ENCODE results near the gene CA6.
A peak's percentile ranks its signal among the peaks of the same experiment; 100 is the strongest.
"Not testable (repeated sequence)": the region's sequence is repeated elsewhere in the genome, so short reads cannot be mapped to it uniquely, and the experiment has no call there.

CA6 gene

GRCh38 chr1:9004031-9004699, 58.5 kb downstream of the CA6 start:
- DNase-seq (ENCODE audit: low read depth in 1 of 2, low spot score in 1 of 2): no peak

- peak; percentile 64 to 69 for DNase-seq (ENCODE audit: low read depth in 1 of 2, low spot score in 1 of 2)
These were observed 59.2 kb downstream of the CA6 start for GRCh38 chr1:9004700-9005394.

DNA sequence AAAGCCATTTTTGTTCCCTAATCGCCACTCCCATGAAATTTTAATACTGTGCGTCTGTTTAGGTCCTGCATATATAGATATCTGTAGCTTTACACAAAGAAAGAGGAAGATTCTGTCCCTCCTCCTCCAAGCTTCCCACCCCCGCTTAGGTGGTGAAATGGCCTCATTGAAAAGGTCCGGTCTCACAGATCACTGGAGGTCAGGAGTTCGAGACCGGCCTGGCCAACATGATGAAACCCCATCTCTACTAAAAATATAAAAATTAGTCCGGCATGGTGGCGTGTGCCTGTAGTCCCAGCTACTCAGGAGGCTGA, 59.7 kb downstream of the CA6 start:
- DNase-seq (ENCODE audit: low read depth in 1 of 2, low spot score in 1 of 2): no peak

GRCh38 chr1:9006956-9007615, 61.4 kb downstream of the CA6 start:
- no peak for DNase-seq (ENCODE audit: low read depth in 1 of 2, low spot score in 1 of 2)

- no peak for DNase-seq (ENCODE audit: low read depth in 1 of 2, low spot score in 1 of 2)
These were observed 62.6 kb downstream of the CA6 start for GRCh38 chr1:9008236-9008635.

DNA sequence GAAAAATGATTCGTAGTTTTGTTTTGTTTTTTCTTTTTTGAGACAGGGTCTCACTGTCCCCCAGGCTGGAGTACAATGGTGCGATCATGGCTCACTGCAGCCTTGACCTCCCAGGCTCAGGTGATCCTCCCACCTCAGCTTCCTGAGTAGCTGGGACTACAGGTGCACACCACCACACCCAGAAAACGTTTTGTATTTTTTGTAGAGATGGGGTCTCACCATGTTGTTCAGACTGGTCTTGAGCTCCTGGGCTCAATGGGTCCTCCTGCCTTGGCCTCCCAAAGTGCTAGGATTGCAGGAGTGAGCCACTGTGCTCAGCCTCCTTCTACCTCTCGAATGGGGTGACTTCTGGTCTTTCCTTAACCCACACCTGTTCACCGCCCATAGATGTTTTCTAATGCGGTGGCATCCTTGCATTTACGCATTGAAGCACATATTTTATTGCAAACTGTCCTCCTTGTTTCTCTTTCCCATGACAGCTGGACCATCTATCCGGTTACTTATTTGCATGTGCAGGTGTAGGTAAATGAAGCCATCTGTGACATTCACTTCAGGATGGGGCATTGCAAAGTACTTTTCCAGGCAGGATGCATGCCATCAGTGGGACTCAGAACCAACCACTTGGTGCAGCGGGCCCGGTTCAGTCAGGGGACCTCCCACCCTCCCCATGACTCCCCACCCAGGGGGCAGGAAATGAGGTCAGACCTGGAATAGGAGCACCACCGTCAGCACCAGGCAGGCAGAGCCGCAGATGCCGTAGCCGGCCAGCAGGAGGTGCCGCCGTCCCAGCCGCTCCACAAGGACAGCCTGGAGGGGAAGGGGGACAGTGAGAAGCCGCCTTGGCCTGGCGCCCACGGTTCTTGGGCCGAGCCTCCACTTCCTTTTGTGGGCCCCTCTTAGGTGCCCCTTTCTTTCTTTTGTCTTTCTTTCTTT, 64.0 kb downstream of the CA6 start:
- DNase-seq (ENCODE audit: low read depth in 1 of 2, low spot score in 1 of 2): no peak

DNA sequence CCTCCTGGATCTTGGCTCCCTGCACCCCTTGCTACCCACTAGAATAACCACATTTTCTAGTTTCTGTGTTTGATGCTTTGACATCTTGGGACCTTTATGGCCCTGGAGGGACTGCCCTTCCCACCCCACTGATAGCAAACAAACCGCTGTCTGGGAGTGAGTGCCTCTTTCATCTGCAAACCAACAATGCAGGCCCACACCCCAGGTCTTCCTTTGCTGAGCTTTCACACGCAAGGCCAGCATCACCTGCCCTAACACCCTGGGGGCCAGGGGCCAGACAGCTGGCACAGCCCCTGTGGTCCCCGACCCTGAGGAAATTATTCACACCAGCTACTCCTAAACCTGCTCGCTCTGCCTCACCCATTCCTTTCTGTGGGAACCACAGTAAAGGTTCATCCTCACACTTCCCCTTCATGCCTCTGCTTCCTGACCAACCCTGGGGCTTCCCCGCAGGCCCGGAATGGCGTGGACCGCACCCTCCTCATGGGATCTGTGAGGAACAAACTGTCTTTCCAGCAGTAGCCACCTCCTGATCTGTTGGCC, 65.2 kb downstream of the CA6 start:
- DNase-seq (ENCODE audit: low read depth in 1 of 2, low spot score in 1 of 2): no peak

- DNase-seq (ENCODE audit: low read depth in 1 of 2, low spot score in 1 of 2): no peak
These were observed 68.2 kb downstream of the CA6 start for GRCh38 chr1:9013819-9014218.

DNA sequence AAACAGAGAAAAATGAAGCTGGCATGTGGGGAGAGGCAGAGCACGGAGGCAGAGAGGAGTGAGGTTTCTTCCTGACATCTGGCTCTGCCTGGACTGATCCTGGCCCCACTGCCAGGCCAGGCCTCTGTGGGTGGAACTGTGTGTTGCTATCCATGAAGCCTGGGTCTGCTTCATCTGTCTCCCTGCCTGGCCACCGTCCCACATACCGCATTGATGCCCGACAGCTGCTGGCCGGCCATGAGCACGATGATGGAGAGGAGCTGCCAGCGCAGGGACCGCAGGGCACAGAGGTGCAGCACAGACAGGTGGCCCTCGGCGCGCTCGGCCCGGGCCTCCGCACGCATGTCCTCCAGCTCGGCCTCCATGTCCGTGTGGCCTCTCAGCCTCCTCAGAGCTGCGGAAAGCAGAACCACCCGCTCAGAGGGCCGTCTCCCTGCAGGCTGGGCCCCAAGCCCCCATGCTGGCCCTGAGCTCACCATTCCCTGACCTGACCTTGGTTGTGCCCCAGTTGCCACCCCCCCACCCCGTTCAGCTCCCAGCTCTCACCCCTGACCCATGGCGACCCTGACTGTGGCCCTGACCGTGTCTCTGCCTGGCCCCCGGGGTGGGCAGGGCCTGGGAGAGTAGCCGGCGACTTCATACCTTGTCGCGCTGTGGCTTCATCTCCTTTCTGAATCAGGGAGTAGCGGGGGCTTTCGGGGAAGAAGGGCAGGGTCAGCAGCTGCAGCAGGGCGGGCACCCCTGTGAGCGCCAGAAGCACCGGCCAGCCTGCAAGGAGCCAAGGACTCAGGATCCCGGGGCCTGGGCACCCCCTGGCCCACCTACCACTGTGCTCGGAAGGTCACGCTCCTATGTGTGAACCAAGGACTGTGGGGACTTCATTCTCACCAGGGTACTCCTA, 69.1 kb downstream of the CA6 start:
- no peak for DNase-seq (ENCODE audit: low read depth in 1 of 2, low spot score in 1 of 2)

DNA sequence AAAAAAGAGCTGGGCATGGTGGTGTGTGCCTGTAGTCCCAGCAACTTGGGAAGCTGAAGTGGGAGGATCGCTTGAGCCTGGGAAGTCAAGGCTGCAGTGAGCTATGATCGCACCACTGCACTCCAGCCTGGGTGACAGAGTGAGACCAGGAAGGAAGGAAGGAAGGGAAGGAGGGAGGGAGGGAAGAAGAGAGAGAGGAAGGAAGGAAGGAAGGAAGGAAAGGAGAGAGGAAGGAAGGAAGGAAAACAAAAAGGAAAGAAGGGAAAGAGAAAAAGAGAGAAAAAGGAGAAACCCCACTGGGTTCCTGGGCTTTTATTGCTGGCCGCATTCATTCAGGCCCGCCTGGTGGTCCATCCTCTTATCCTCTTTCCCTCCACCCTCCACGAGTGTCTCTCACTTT, 70.8 kb downstream of the CA6 start:
- no peak for DNase-seq (ENCODE audit: low read depth in 1 of 2, low spot score in 1 of 2)

DNA sequence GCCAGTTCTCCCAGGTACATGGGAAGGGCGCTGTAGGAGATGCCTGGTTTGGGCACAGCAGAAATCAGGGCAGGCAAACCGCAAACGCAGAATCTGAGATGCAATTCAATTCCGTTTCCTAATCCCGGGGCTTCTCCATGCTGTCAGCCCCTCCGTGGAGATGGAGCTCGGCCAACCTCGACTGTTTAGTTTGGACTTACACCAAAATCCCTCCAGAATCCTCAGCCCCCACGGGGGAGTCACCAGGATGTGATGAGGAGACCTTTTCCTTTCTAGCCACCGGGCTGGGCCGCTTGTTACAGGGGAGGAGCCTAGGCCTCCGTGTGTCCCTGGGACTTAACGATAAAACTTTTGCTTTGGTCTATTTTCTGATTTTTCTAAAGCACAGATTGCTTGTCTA, 72.7 kb downstream of the CA6 start:
- no peak for DNase-seq (ENCODE audit: low read depth in 1 of 2, low spot score in 1 of 2)

DNA sequence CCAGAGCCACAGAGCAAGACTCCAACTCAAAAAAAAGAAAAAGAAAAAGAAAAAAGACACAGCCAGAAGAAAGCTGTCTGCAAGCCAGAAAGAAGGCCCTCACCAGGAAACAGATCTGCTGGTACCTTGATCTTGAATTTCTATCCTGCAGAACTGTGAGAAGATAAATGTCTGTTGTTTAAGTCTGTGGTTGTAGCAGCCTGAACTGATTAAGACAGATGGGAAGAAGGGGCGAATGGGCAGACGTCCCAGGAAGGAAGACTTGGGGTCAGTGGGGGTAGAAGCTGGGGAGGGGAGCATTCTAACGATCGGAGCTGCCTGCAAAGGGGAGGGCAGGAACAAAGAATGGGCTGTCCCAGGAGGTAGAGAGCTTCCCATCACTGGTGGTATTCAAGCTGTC, 74.2 kb downstream of the CA6 start:
- DNase-seq (ENCODE audit: low read depth in 1 of 2, low spot score in 1 of 2): no peak

DNA sequence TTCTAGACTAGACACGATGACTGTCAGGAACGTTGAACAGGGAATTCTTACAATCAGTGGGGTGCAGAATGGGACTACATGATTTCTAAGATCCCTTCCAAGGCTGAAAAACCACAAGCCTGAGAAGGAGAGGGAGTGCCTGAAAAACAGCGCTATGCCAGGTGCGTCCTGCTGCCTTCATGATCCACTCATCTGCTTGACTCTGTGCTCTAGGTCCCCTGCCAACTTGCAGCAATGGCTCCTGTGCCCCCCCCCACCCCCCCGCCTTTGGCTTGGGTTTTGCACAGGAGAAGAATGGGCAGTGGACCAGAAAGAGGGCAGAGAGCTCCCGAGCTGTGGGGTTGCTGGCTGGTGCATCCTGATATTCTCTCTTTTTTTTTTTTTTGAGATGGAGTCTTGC, 74.6 kb downstream of the CA6 start:
- no peak for DNase-seq (ENCODE audit: low read depth in 1 of 2, low spot score in 1 of 2)

DNA sequence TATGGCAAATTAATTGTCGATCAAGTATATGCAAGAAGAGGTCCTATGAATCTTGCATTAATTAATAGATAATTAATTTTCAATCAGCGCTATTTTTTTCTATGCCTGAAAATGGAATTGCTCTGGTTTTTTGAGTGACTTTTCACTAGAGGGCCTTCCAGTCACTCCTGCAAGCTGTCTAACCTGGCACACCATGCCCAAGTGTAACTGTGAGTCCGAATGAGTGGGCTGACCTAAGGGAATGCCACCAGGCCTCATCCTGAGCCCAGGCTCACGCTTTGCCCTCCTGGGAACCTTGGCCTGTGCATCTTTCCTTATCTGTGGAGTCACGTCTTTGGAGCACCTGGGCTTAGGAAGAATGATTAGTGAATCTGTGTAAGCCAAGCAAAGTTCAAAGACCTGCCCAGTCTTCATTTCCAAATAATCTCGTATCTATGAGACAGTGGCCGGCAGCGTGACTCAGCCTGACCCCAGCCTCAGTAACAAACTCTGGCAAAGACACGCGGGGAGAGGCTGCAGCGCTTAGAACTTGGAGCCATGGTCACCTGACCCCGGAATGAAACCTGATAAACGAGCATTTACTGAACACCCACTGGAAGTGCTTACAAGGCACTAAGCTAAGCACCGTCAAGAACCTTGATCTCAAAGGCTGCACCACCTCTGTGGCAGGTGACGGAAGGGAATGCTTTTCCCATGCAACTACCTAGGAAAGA, 76.5 kb downstream of the CA6 start:
- not testable (repeated sequence) for DNase-seq (ENCODE audit: low read depth in 1 of 2, low spot score in 1 of 2)

DNA sequence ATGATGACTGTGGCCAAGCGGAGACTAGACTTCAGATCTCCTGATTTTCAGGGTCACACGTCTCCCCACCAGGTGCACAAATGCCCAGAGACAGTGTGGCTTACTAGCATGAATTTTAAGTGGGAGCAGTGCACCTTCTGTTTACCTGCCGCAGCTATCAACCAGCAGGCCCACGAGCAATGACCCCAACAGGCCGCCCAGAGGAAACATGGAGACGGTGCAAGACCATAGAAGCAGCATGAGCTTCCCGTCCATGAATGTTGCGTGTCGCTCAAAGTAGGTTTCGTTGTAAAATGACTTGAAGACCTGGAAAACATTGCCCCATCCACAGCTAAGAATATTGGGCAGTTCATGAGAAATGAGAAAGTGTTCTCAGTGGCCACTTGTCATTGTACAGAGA, 77.1 kb downstream of the CA6 start:
- DNase-seq (ENCODE audit: low read depth in 1 of 2, low spot score in 1 of 2): no peak
